Kidney (tissue), 14 donors: ENCODE data around the gene CCSER1. TPM values are rescaled to one million over a fixed set of nuclear protein-coding genes. Genes with fewer than 3 reads are reported as not detected.
"Not testable (repeated sequence)": the region's sequence is repeated elsewhere in the genome, so short reads cannot be mapped to it uniquely, and the experiment has no call there.

ENCODE experiments used
- DNase-seq, 5 donors: peaks; one replicate each; pipeline ENCODE4 v3.0.0-alpha.2; 2013 to 2020
- FAIRE-seq: peaks from 2 replicates; lab custom pipeline; 2012; peaks lifted over from hg19 to GRCh38; lab: Jason Lieb, UNC
- H3K27ac ChIP-seq, 2 donors: one replicate each; pipeline ENCODE4 v1.7.0; 2013; ENCODE audit warnings: low read depth in 2 of 2, low read length in 2 of 2, inconsistent platforms in 1 of 2
- H3K27me3 ChIP-seq: one replicate; pipeline ENCODE4 v1.7.1; 2013; ENCODE audit warnings: low read length, inconsistent platforms; ENCODE audit not compliant: control insufficient read depth, insufficient read depth
- H3K36me3 ChIP-seq, 3 donors: one replicate each; pipeline versions ENCODE4 v1.7.0 to v1.7.1; 2013; ENCODE audit warnings: low read length in 3 of 3, control low read depth in 1 of 3, inconsistent platforms in 1 of 3; ENCODE audit not compliant: insufficient read depth in 3 of 3, control insufficient read depth in 2 of 3
- H3K4me1 ChIP-seq, 3 donors: one replicate each; pipeline versions ENCODE4 v1.7.0 to v1.7.1; 2013; ENCODE audit warnings: low read length in 3 of 3, inconsistent platforms in 1 of 3, low read depth in 1 of 3; ENCODE audit not compliant: control insufficient read depth in 2 of 3, insufficient read depth in 2 of 3
- H3K4me3 ChIP-seq, 3 donors: one replicate each; pipeline versions ENCODE4 v1.7.0 to v1.8.1; 2013; ENCODE audit warnings: low read length in 3 of 3, control low read depth in 1 of 3, inconsistent platforms in 1 of 3
- H3K9ac ChIP-seq, 3 donors: one replicate each; pipeline versions ENCODE4 v1.7.0 to v1.7.1; 2013; ENCODE audit warnings: low read length in 3 of 3, control low read depth in 1 of 3, inconsistent platforms in 1 of 3
- H3K9me3 ChIP-seq, 3 donors: one replicate each; pipeline versions ENCODE4 v1.7.0 to v1.7.1; 2013; ENCODE audit warnings: low read length in 3 of 3, control low read depth in 1 of 3, inconsistent platforms in 1 of 3; ENCODE audit not compliant: control insufficient read depth in 2 of 3, insufficient read depth in 1 of 3
- intact Hi-C: fragments of 100-400 bp; cut with DNase I; formaldehyde crosslinking; loops from one replicate; pipeline ENCODE4 v1.11.1; 2022
- polyA plus RNA-seq: library from polyadenylated mRNA; stranded (reverse); fragments of 350-450 nt; fragmentation: Illumina TruSeq; extraction: RNeasy Lipid Tissue Mini Kit (QIAGEN cat#74804); gene quantifications from one replicate; pipeline ENCODE4 v1.2.3, GENCODE V29; 2014; ENCODE audit warnings: low read depth, low replicate concordance; ENCODE audit not compliant: insufficient read depth
- total RNA-seq: library from RNA; stranded (reverse); fragmentation: NEBNext Ultra II Directional; extraction: Animal tissue kit (Norgen Biotek cat#: 25700); gene quantifications from one replicate; pipeline ENCODE4 v1.2.1, GENCODE V29; 2021
- TF ChIP-seq, protein P1 (sequence below): IDR thresholded peaks from 3 replicates; pipeline ENCODE4 v1.5.1; 2012; ENCODE audit warnings: mild to moderate bottlenecking, moderate library complexity, borderline replicate concordance; ENCODE audit not compliant: insufficient read depth; ENCODE audit errors: extremely low read depth
- donor health status: control.
- donor health status: control.
- donor health status: control.
- donor health status: control.
- donor health status: control.
- donor health status: DM: yes; HTN: yes; CAD: no.
- donor health status: Normal renal cell carcinoma (clear cell type).

Gene CCSER1
- total and polyA plus RNA-seq, 2 donors from 2014 or later: 4.2 to 26.8 TPM

DNA sequence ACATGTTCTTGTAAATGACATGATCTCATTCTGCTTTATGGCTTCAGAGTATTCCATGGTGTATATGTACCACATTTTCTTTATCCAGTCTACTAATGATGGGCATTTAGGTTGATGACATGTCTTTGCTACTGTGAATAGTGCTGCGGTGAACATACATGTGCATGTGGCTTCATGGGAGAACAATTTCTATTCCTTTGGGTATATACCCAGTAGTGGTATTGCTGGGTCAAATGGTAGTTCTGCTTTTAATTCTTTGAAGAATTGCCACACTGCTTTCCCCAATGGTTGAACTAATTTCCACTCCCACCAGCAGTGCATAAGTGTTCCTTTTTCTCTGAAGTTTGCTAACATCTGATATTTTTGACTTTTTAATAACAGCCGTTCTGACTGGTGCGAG lies 1080.3 kb downstream of the CCSER1 start:
- TF ChIP-seq, protein P1, sequence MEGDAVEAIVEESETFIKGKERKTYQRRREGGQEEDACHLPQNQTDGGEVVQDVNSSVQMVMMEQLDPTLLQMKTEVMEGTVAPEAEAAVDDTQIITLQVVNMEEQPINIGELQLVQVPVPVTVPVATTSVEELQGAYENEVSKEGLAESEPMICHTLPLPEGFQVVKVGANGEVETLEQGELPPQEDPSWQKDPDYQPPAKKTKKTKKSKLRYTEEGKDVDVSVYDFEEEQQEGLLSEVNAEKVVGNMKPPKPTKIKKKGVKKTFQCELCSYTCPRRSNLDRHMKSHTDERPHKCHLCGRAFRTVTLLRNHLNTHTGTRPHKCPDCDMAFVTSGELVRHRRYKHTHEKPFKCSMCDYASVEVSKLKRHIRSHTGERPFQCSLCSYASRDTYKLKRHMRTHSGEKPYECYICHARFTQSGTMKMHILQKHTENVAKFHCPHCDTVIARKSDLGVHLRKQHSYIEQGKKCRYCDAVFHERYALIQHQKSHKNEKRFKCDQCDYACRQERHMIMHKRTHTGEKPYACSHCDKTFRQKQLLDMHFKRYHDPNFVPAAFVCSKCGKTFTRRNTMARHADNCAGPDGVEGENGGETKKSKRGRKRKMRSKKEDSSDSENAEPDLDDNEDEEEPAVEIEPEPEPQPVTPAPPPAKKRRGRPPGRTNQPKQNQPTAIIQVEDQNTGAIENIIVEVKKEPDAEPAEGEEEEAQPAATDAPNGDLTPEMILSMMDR: no peak
- FAIRE-seq: no peak
- intact Hi-C loops: no loop called here
- H3K9ac ChIP-seq: no peak overlapping the region
- no peak overlapping the region for H3K27ac ChIP-seq
- H3K27me3 ChIP-seq: no peaks in the 10 kb centered on the region
- H3K9me3 ChIP-seq: no peaks in the 10 kb centered on the region
- H3K4me3 ChIP-seq: no peak overlapping the region
- no peaks in the 10 kb centered on the region for H3K4me1 ChIP-seq
- H3K36me3 ChIP-seq: no peaks in the 10 kb centered on the region
- no peak for DNase-seq

DNA sequence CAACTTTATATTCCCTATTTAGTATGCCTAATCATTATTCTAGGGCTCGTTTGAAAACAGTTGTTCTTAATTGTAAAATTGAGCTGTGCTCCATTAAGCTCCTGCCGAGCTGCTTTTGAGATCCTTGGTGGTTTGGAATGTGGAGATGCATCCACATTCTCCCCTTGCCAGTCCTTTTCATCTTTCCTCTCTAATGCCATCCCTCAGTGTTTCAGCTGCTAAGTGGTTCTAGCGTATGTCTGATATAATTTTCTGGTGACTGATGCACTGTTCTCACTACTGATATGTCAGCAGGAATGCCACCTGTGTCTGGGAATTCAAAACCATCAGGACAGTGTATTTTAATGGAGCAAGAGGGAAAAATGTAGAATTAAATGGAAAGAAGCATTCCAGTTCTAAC lies 1085.0 kb downstream of the CCSER1 start:
- Histone ChIP-seq H3K27ac (no peak overlapping the region), H3K27me3 (no peaks in the 10 kb centered on the region), H3K36me3 (no peaks in the 10 kb centered on the region), H3K9me3 (no peaks in the 10 kb centered on the region), H3K4me3 (no peak overlapping the region), H3K9ac (no peak overlapping the region), H3K4me1 (no peaks in the 10 kb centered on the region)
- intact Hi-C loops: no loop called here
- FAIRE-seq (no peak), DNase-seq (no peak)
- TF ChIP-seq, protein P1: no peak

DNA sequence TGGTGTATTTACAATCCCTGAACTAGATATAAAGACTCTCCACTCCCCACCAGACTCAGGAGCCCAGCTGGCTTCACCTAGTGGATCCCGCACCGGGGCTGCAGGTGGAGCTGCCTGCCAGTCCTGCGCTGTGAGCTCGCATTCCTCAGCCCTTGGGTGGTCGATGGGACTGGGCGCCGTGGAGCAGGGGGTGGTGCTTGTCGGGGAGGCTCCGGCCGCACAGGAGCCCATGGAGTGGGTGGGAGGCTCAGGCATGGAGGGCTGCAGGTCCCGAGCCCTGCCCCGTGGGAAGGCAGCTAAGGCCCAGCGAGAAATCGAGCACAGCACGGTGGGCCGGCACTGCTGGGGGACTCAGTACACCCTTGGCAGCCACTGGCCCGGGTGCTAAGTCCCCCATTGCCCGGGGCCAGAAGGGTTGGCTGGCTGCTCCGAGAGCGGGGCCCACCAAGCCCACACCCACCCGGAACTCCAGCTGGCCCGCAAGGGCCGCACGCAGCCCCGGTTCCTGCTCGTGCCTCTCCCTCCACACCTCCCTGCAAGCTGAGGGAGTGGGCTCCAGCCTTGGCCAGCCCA lies 1090.7 kb downstream of the CCSER1 start:
- H3K9ac ChIP-seq, H3K4me1 ChIP-seq, FAIRE-seq, H3K9me3 ChIP-seq, H3K4me3 ChIP-seq, H3K36me3 ChIP-seq, H3K27ac ChIP-seq, intact Hi-C loops, H3K27me3 ChIP-seq: not testable (repeated sequence)
- DNase-seq: peak in 1 of 5 donors; percentile 56

DNA sequence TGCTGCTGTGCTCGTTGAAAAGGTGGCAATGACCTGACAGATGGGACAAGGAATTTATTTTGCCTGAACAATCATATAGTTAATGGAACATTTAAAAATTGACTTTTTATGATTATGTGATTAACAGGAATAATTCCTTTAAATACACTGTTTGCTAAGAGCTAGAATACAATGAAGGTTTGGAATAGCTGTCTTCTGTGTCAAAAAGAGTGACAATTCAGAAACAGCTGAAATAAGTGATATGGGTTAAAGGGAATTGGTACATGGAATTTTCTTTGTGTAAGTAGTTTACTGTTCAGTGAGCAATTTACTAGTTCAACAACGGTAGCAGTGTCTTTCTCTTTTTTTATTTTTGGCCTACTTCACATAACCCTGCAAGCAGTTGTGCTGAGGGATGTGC lies 1093.1 kb downstream of the CCSER1 start:
- TF ChIP-seq, protein P1: no peak
- H3K27ac ChIP-seq: no peak overlapping the region
- H3K27me3 ChIP-seq: no peaks in the 10 kb centered on the region
- no peaks in the 10 kb centered on the region for H3K4me1 ChIP-seq
- no peak overlapping the region for H3K4me3 ChIP-seq
- no peak overlapping the region for H3K9ac ChIP-seq
- FAIRE-seq: no peak
- H3K36me3 ChIP-seq: no peaks in the 10 kb centered on the region
- DNase-seq: no peak
- intact Hi-C loops: no loop called here
- H3K9me3 ChIP-seq: no peaks in the 10 kb centered on the region
